Measurements from ENCODE around the gene KLK14. TPM values are rescaled to one million over a fixed set of nuclear protein-coding genes. Genes with fewer than 3 reads are reported as not detected.

KLK14 gene
- total RNA-seq, 1 donor from 2014 or later = 0.26 TPM

- Mint-ChIP-seq H3K4me1 (no peaks in the 10 kb centered on the region), H3K4me3 (no peak overlapping the region), H3K36me3 (ENCODE audit: low read depth) (no peaks in the 10 kb centered on the region), H3K27me3 (ENCODE audit: low read depth) (peaks cover 25% of the 10 kb centered on the region), H3K27ac (ENCODE audit: unreplicated experiment) (no peak overlapping the region), H3K9me3 (no peaks in the 10 kb centered on the region)
- no peak for TF ChIP-seq CTCF (conservative IDR thresholded peaks at IDR 0.05)
- DNase-seq (ENCODE audit: low read depth, low spot score) = no peak
Observed at GRCh38 chr19:51123381-51123800, 40.7 kb upstream of the KLK14 start.

GRCh38 chr19:51122112-51122981 lies 39.7 kb upstream of the KLK14 start:
- DNase-seq (ENCODE audit: low read depth, low spot score) = no peak
- Mint-ChIP-seq H3K9me3 (no peaks in the 10 kb centered on the region), H3K4me1 (no peaks in the 10 kb centered on the region), H3K36me3 (ENCODE audit: low read depth) (no peaks in the 10 kb centered on the region), H3K27ac (ENCODE audit: unreplicated experiment) (no peak overlapping the region), H3K27me3 (ENCODE audit: low read depth) (peaks cover 31% of the 10 kb centered on the region), H3K4me3 (no peak overlapping the region)
- no peak for TF ChIP-seq CTCF (conservative IDR thresholded peaks at IDR 0.05)

- Mint-ChIP-seq H3K27me3 (ENCODE audit: low read depth) (peaks cover 37% of the 10 kb centered on the region), H3K4me1 (no peaks in the 10 kb centered on the region), H3K36me3 (ENCODE audit: low read depth) (no peaks in the 10 kb centered on the region), H3K4me3 (no peak overlapping the region), H3K27ac (ENCODE audit: unreplicated experiment) (no peak overlapping the region), H3K9me3 (no peaks in the 10 kb centered on the region)
- no peak for DNase-seq (ENCODE audit: low read depth, low spot score)
- no peak for TF ChIP-seq CTCF (conservative IDR thresholded peaks at IDR 0.05)
Observed at GRCh38 chr19:51121257-51121656, 38.6 kb upstream of the KLK14 start.

GRCh38 chr19:51120160-51120559 lies 37.5 kb upstream of the KLK14 start:
- no peaks in the 10 kb centered on the region for H3K9me3 Mint-ChIP-seq
- no peaks in the 10 kb centered on the region for H3K36me3 Mint-ChIP-seq (ENCODE audit: low read depth)
- no peak overlapping the region for H3K4me3 Mint-ChIP-seq
- no peak overlapping the region for H3K27ac Mint-ChIP-seq (ENCODE audit: unreplicated experiment)
- no peaks in the 10 kb centered on the region for H3K4me1 Mint-ChIP-seq
- no peak for DNase-seq (ENCODE audit: low read depth, low spot score)
- H3K27me3 Mint-ChIP-seq (ENCODE audit: low read depth) = peaks cover 47% of the 10 kb centered on the region
- TF ChIP-seq CTCF (conservative IDR thresholded peaks at IDR 0.05) = no peak

- Mint-ChIP-seq H3K9me3 (no peaks in the 10 kb centered on the region), H3K4me3 (no peak overlapping the region), H3K27me3 (ENCODE audit: low read depth) (peaks cover 51% of the 10 kb centered on the region), H3K4me1 (no peaks in the 10 kb centered on the region), H3K27ac (ENCODE audit: unreplicated experiment) (no peak overlapping the region), H3K36me3 (ENCODE audit: low read depth) (no peaks in the 10 kb centered on the region)
- DNase-seq (ENCODE audit: low read depth, low spot score) = no peak
- no peak for TF ChIP-seq CTCF (conservative IDR thresholded peaks at IDR 0.05)
Observed at GRCh38 chr19:51119611-51120010, 36.9 kb upstream of the KLK14 start.
